Smooth muscle cell (in vitro differentiated cells): ENCODE data around the gene NT5E. TPM values are rescaled to one million over a fixed set of nuclear protein-coding genes. Genes with fewer than 3 reads are reported as not detected.
A peak's percentile ranks its signal among the peaks of the same experiment; 100 is the strongest.

Experiments
- DNase-seq: peaks from one replicate; lab custom pipeline; 2025; ENCODE audit not compliant: unreplicated experiment; lab: John Stamatoyannopoulos, UW
- H2AFZ ChIP-seq: fragments of 200-600 bp; sonication (generic); 2 replicates; pipeline ENCODE4 v1.6.0; 2016; ENCODE audit warnings: antibody characterized with exemption, low read depth, mild to moderate bottlenecking
- H3F3A ChIP-seq: fragments of 200-600 bp; sonication (generic); 2 replicates; pipeline ENCODE4 v1.6.0; 2017; ENCODE audit warnings: antibody characterized with exemption, low read depth
- H3K27ac ChIP-seq: fragments of 200-600 bp; sonication (generic); 2 replicates; pipeline ENCODE4 v1.5.1; 2016; ENCODE audit warnings: low read depth, mild to moderate bottlenecking
- H3K27me3 ChIP-seq: fragments of 200-600 bp; sonication (generic); 2 replicates; pipeline ENCODE4 v1.6.1; 2016; ENCODE audit warnings: low read depth, mild to moderate bottlenecking
- H3K36me3 ChIP-seq: fragments of 200-600 bp; sonication (generic); 2 replicates; pipeline ENCODE4 v1.5.1; 2016; ENCODE audit warnings: low read depth
- H3K4me1 ChIP-seq: fragments of 200-600 bp; sonication (generic); 2 replicates; pipeline ENCODE4 v1.5.1; 2016; ENCODE audit warnings: low read depth
- H3K4me2 ChIP-seq: fragments of 200-600 bp; sonication (generic); 2 replicates; pipeline ENCODE4 v1.6.0; 2016; ENCODE audit warnings: mild to moderate bottlenecking
- H3K4me3 ChIP-seq: fragments of 200-600 bp; sonication (generic); 2 replicates; pipeline ENCODE4 v1.5.1; 2016; ENCODE audit warnings: mild to moderate bottlenecking
- H3K79me2 ChIP-seq: fragments of 200-600 bp; sonication (generic); 2 replicates; pipeline ENCODE4 v1.6.0; 2016; ENCODE audit warnings: low read depth, mild to moderate bottlenecking
- H3K9ac ChIP-seq: fragments of 200-600 bp; sonication (generic); 2 replicates; pipeline ENCODE4 v1.6.0; 2016; ENCODE audit warnings: low read depth
- H3K9me3 ChIP-seq: fragments of 200-600 bp; sonication (generic); replicated peaks from 2 replicates; pipeline ENCODE4 v1.5.1; 2016; ENCODE audit warnings: low read depth
- H4K20me1 ChIP-seq: fragments of 200-600 bp; sonication (generic); 2 replicates; pipeline ENCODE4 v1.6.0; 2016; ENCODE audit warnings: low read depth
- CTCF ChIP-seq: fragments of 200-600 bp; sonication (generic); IDR thresholded peaks from 2 replicates; pipeline ENCODE4 v1.5.1; 2017; ENCODE audit warnings: borderline replicate concordance, mild to moderate bottlenecking, antibody characterized with exemption; ENCODE audit not compliant: insufficient read depth, poor library complexity, severe bottlenecking
- WGBS: methylation state at CpG from one replicate; pipeline ENCODE4 v1.1.7; 2016; ENCODE audit warnings: low lambda C conversion rate; 5-methylcytosine and 5-hydroxymethylcytosine counted together
- polyA plus RNA-seq: library from polyadenylated mRNA; unstranded; fragments of >200 nt; fragmentation: Nextera tagmentation; extraction: Ambion mirVana; gene quantifications from 2 replicates; pipeline ENCODE4 v1.2.1, GENCODE V29; 2016
- total RNA-seq: library from RNA; depleted of rRNA; stranded (reverse); fragments of >200 nt; gene quantifications from 2 replicates; pipeline ENCODE4 v1.2.3, GENCODE V29; 2014

NT5E gene
- total and polyA plus RNA-seq, 2 experiments from 2014 or later, result 88.6 to 124 TPM

GRCh38 chr6:85406641-85407075 lies 43.2 kb upstream of the NT5E start:
- peak overlapping the region; percentile 91 for H3K9ac ChIP-seq
- WGBS, result 66% methylated on average over 5 of the region's 5 CpGs
- no peaks in the 10 kb centered on the region for H4K20me1 ChIP-seq
- no peaks in the 10 kb centered on the region for H3K9me3 ChIP-seq
- H3K4me1 ChIP-seq, result peaks cover 26% of the 10 kb centered on the region
- H3K27me3 ChIP-seq, result no peaks in the 10 kb centered on the region
- peak overlapping the region; percentile 99 for H3K27ac ChIP-seq
- no peak overlapping the region for H3K4me3 ChIP-seq
- H3F3A ChIP-seq, result peaks cover 32% of the 10 kb centered on the region
- no peak overlapping the region for H2AFZ ChIP-seq
- no peak for TF ChIP-seq CTCF
- H3K36me3 ChIP-seq, result no peaks in the 10 kb centered on the region
- no peaks in the 10 kb centered on the region for H3K79me2 ChIP-seq
- no peak for DNase-seq
- peak overlapping the region; percentile 68 for H3K4me2 ChIP-seq

GRCh38 chr6:85408039-85408438 lies 41.8 kb upstream of the NT5E start:
- H3K27ac ChIP-seq, result no peak overlapping the region
- 51% methylated on average over 2 of the region's 2 CpGs for WGBS
- peak overlapping the region; percentile 57 for H2AFZ ChIP-seq
- no peaks in the 10 kb centered on the region for H3K27me3 ChIP-seq
- no peak overlapping the region for H3K4me2 ChIP-seq
- no peaks in the 10 kb centered on the region for H3K36me3 ChIP-seq
- peaks cover 23% of the 10 kb centered on the region for H3K4me1 ChIP-seq
- no peak overlapping the region for H3K9ac ChIP-seq
- H3K9me3 ChIP-seq, result no peaks in the 10 kb centered on the region
- TF ChIP-seq CTCF, result no peak
- H3K79me2 ChIP-seq, result no peaks in the 10 kb centered on the region
- DNase-seq, result no peak
- no peak overlapping the region for H3K4me3 ChIP-seq
- H3F3A ChIP-seq, result peaks cover 20% of the 10 kb centered on the region
- H4K20me1 ChIP-seq, result no peaks in the 10 kb centered on the region

GRCh38 chr6:85412911-85413430 lies 36.9 kb upstream of the NT5E start:
- Histone ChIP-seq H3F3A (peaks cover 3% of the 10 kb centered on the region), H3K27ac (no peak overlapping the region), H3K4me3 (no peak overlapping the region), H3K9ac (no peak overlapping the region), H3K36me3 (no peaks in the 10 kb centered on the region), H3K79me2 (no peaks in the 10 kb centered on the region), H2AFZ (no peak overlapping the region), H3K27me3 (no peaks in the 10 kb centered on the region), H3K4me1 (peaks cover 8% of the 10 kb centered on the region), H3K9me3 (no peaks in the 10 kb centered on the region), H3K4me2 (no peak overlapping the region), H4K20me1 (no peaks in the 10 kb centered on the region)
- TF ChIP-seq CTCF, result no peak
- DNase-seq, result no peak

- DNase-seq, result no peak
- no peaks in the 10 kb centered on the region for H3K27me3 ChIP-seq
- peak overlapping the region; percentile 67 for H3K4me2 ChIP-seq
- H3K9me3 ChIP-seq, result no peaks in the 10 kb centered on the region
- TF ChIP-seq CTCF, result no peak
- H3K9ac ChIP-seq, result no peak overlapping the region
- peaks cover 3% of the 10 kb centered on the region for H3F3A ChIP-seq
- H3K36me3 ChIP-seq, result no peaks in the 10 kb centered on the region
- H4K20me1 ChIP-seq, result no peaks in the 10 kb centered on the region
- peaks cover 8% of the 10 kb centered on the region for H3K4me1 ChIP-seq
- H3K27ac ChIP-seq, result peak overlapping the region; percentile 84
- no peak overlapping the region for H3K4me3 ChIP-seq
- 57% methylated on average over 1 of the region's 1 CpG for WGBS
- H2AFZ ChIP-seq, result peak overlapping the region; percentile 57
- no peaks in the 10 kb centered on the region for H3K79me2 ChIP-seq
Observed at GRCh38 chr6:85416049-85416448, 33.8 kb upstream of the NT5E start.
